ENCODE results near the gene STK11. TPM values are rescaled to one million over a fixed set of nuclear protein-coding genes. Genes with fewer than 3 reads are reported as not detected.

STK11 gene
- total RNA-seq, 1 donor from 2014 or later = 71.8 TPM

GRCh38 chr19:1218751-1219567 lies 13.4 kb downstream of the STK11 start:
- Mint-ChIP-seq H3K4me3 (no peak overlapping the region), H3K27ac (no peak overlapping the region), H3K4me1 (peaks cover 4% of the 10 kb centered on the region), H3K9me3 (no peaks in the 10 kb centered on the region), H3K36me3 (no peaks in the 10 kb centered on the region), H3K27me3 (ENCODE audit: low read depth) (no peaks in the 10 kb centered on the region)
- TF ChIP-seq, protein P1, sequence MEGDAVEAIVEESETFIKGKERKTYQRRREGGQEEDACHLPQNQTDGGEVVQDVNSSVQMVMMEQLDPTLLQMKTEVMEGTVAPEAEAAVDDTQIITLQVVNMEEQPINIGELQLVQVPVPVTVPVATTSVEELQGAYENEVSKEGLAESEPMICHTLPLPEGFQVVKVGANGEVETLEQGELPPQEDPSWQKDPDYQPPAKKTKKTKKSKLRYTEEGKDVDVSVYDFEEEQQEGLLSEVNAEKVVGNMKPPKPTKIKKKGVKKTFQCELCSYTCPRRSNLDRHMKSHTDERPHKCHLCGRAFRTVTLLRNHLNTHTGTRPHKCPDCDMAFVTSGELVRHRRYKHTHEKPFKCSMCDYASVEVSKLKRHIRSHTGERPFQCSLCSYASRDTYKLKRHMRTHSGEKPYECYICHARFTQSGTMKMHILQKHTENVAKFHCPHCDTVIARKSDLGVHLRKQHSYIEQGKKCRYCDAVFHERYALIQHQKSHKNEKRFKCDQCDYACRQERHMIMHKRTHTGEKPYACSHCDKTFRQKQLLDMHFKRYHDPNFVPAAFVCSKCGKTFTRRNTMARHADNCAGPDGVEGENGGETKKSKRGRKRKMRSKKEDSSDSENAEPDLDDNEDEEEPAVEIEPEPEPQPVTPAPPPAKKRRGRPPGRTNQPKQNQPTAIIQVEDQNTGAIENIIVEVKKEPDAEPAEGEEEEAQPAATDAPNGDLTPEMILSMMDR (IDR thresholded peaks at IDR 0.05; ENCODE audit: unreplicated experiment) = no peak
- no peak for DNase-seq (ENCODE audit: low spot score in 2 of 2, unreplicated experiment in 2 of 2)

DNA sequence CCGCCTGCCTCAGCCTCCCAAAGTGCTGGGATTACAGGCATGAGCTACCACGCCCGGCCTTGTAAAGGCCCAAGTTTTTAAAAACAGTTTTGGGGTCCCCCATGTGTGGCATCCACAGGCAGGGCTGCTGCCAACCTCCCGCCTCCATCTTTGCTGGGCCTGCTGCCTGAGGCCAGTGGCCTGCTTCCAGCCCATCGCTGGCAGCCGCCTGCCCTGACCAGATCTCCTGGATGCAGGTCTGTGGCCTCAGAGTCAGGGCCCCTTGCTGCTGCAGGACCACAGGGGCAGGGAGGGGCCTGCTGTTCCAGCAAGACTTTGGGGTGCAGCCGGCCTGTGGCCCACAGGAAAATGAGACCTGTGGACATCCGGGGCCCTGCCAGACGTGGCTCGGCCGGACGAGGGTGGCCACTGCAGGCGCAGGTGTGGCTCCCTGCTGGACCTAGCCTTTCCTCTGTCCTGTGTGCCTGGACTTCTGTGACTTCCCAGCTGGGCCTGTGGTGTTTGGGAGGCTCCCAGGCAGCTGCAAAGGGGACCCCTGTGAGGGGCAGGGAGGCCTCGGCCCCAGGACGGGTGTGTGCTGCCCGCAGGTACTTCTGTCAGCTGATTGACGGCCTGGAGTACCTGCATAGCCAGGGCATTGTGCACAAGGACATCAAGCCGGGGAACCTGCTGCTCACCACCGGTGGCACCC lies 14.4 kb downstream of the STK11 start:
- Mint-ChIP-seq H3K4me3 (no peak overlapping the region), H3K27ac (no peak overlapping the region), H3K36me3 (no peaks in the 10 kb centered on the region), H3K4me1 (peaks cover 2% of the 10 kb centered on the region), H3K9me3 (no peaks in the 10 kb centered on the region), H3K27me3 (ENCODE audit: low read depth) (no peaks in the 10 kb centered on the region)
- TF ChIP-seq, protein P1 (IDR thresholded peaks at IDR 0.05; ENCODE audit: unreplicated experiment) = no peak
- no peak for DNase-seq (ENCODE audit: low spot score in 2 of 2, unreplicated experiment in 2 of 2)

DNA sequence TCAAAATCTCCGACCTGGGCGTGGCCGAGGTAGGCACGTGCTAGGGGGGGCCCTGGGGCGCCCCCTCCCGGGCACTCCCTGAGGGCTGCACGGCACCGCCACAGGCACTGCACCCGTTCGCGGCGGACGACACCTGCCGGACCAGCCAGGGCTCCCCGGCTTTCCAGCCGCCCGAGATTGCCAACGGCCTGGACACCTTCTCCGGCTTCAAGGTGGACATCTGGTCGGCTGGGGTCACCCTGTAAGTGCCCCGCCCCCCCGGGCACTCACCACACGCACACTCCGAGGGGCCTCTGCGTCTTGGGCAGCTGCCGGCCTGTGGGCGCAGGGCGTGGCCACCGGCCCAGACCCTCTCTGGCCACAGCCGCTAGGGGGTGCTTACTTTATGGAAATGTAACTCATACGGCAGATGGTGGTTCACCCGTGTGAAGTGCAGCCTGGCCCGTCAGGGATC lies 14.9 kb downstream of the STK11 start:
- TF ChIP-seq, protein P1 (IDR thresholded peaks at IDR 0.05; ENCODE audit: unreplicated experiment) = no peak
- no peaks in the 10 kb centered on the region for H3K9me3 Mint-ChIP-seq
- no peak overlapping the region for H3K4me3 Mint-ChIP-seq
- no peak for DNase-seq (ENCODE audit: low spot score in 2 of 2, unreplicated experiment in 2 of 2)
- no peaks in the 10 kb centered on the region for H3K27me3 Mint-ChIP-seq (ENCODE audit: low read depth)
- H3K27ac Mint-ChIP-seq = no peak overlapping the region
- H3K4me1 Mint-ChIP-seq = peaks cover 2% of the 10 kb centered on the region
- no peaks in the 10 kb centered on the region for H3K36me3 Mint-ChIP-seq

GRCh38 chr19:1220976-1221903 lies 15.7 kb downstream of the STK11 start:
- Mint-ChIP-seq H3K36me3 (no peaks in the 10 kb centered on the region), H3K27ac (no peak overlapping the region), H3K4me3 (no peak overlapping the region), H3K4me1 (peaks cover 2% of the 10 kb centered on the region), H3K27me3 (ENCODE audit: low read depth) (no peaks in the 10 kb centered on the region), H3K9me3 (no peaks in the 10 kb centered on the region)
- no peak for DNase-seq (ENCODE audit: low spot score in 2 of 2, unreplicated experiment in 2 of 2)
- TF ChIP-seq, protein P1 (IDR thresholded peaks at IDR 0.05; ENCODE audit: unreplicated experiment) = peak; percentile 48

GRCh38 chr19:1221904-1222255 lies 16.3 kb downstream of the STK11 start:
- no peak overlapping the region for H3K4me3 Mint-ChIP-seq
- no peaks in the 10 kb centered on the region for H3K27me3 Mint-ChIP-seq (ENCODE audit: low read depth)
- no peak overlapping the region for H3K27ac Mint-ChIP-seq
- peaks cover 2% of the 10 kb centered on the region for H3K4me1 Mint-ChIP-seq
- TF ChIP-seq, protein P1 (IDR thresholded peaks at IDR 0.05; ENCODE audit: unreplicated experiment) = no peak
- no peaks in the 10 kb centered on the region for H3K36me3 Mint-ChIP-seq
- H3K9me3 Mint-ChIP-seq = no peaks in the 10 kb centered on the region
- DNase-seq (ENCODE audit: low spot score in 2 of 2, unreplicated experiment in 2 of 2) = no peak
